ENCODE data around the gene CLECL1.

GRCh38 chr12:9754099-9754927 lies 21.4 kb upstream of the CLECL1 start:
- no peak for TF ChIP-seq ZNF274 (IDR thresholded peaks at IDR 0.05; ENCODE audit: low read depth, low read length)
- TF ChIP-seq SUZ12 (IDR thresholded peaks at IDR 0.05; ENCODE audit: extremely low read depth, insufficient read depth, insufficient read length), result no peak
- no peak for TF ChIP-seq YY1 (IDR thresholded peaks at IDR 0.05; ENCODE audit: insufficient read depth, insufficient read length)

Data from NT2/D1 (cell line).